HEK293 (cell line): ENCODE data around the gene STAT5B.

Experiments
- CTCF ChIA-PET: fragments of 350-600 bp; formaldehyde crosslinking; extraction: SDS; loops from one replicate; lab custom pipeline; 2021; ENCODE audit warnings: antibody characterized with exemption; lab: Yijun Ruan, JAX
- POLR2A ChIA-PET: fragments of 300-600 bp; formaldehyde crosslinking; extraction: SDS; loops from one replicate; lab custom pipeline; 2020; ENCODE audit warnings: antibody characterized with exemption, inconsistent platforms; lab: Yijun Ruan, JAX
- H3K27ac ChIP-seq: fragments of 200-500 bp; sonication (Bioruptor generic); 2 replicates; pipeline ENCODE4 v1.5.1; 2014; ENCODE audit warnings: low read depth, low read length, control low read depth, inconsistent platforms; ENCODE audit errors: extremely low read depth
- H3K36me3 ChIP-seq, 2 experiments: fragments of 200-500 bp in 1 of 2; sonication (Bioruptor generic) in 1 of 2; 1 replicate in 1 of 2; 2 replicates in 1 of 2; pipeline ENCODE4 v1.5.1; 2014 to 2017; ENCODE audit warnings: inconsistent platforms in 2 of 2, low read length in 2 of 2; ENCODE audit not compliant: control insufficient read depth in 2 of 2, insufficient read depth in 1 of 2
- H3K4me1 ChIP-seq: fragments of 200-500 bp; sonication (Bioruptor generic); 2 replicates; pipeline ENCODE4 v1.5.1; 2014; ENCODE audit warnings: mild to moderate bottlenecking, low read length, inconsistent platforms; ENCODE audit not compliant: control insufficient read depth, insufficient read depth
- H3K4me3 ChIP-seq: 2 replicates; pipeline ENCODE4 v1.5.1; 2011; ENCODE audit warnings: low read depth, mild to moderate bottlenecking, control low read depth, low read length, moderate library complexity
- H3K9me3 ChIP-seq: fragments of 200-500 bp; sonication (Bioruptor generic); 2 replicates; pipeline ENCODE4 v1.5.1; 2014; ENCODE audit warnings: low read depth, low read length, inconsistent platforms; ENCODE audit not compliant: control insufficient read depth, insufficient read depth
- GLIS2 ChIP-seq: fragments of 450-650 bp; formaldehyde crosslinking; IDR thresholded peaks from 2 replicates; pipeline ENCODE4 v1.5.1; 2016; ENCODE audit warnings: missing biosample characterization, missing genetic modification characterization
- HOXD13 ChIP-seq: sonication (generic); formaldehyde crosslinking; IDR thresholded peaks from 2 replicates; pipeline ENCODE4 v1.8.0; 2022; ENCODE audit warnings: missing genetic modification reagents, borderline replicate concordance
- REPIN1 ChIP-seq: fragments of 450-650 bp; formaldehyde crosslinking; IDR thresholded peaks from 2 replicates; pipeline ENCODE4 v1.5.1; 2017; ENCODE audit warnings: missing biosample characterization, missing genetic modification characterization, low read depth
- SCRT1 ChIP-seq: fragments of 450-650 bp; formaldehyde crosslinking; IDR thresholded peaks from 2 replicates; pipeline ENCODE4 v1.5.1; 2016; ENCODE audit warnings: missing biosample characterization, missing genetic modification characterization, borderline replicate concordance
- SP7 ChIP-seq: fragments of 450-650 bp; formaldehyde crosslinking; IDR thresholded peaks from 2 replicates; pipeline ENCODE4 v1.5.1; 2016; ENCODE audit warnings: missing biosample characterization, missing genetic modification characterization
- ZBTB20 ChIP-seq: fragments of 450-650 bp; formaldehyde crosslinking; IDR thresholded peaks from 2 replicates; pipeline ENCODE4 v1.5.1; 2016; ENCODE audit warnings: missing biosample characterization, missing genetic modification characterization
- ZBTB7A ChIP-seq: fragments of 450-650 bp; formaldehyde crosslinking; IDR thresholded peaks from 2 replicates; pipeline ENCODE4 v1.5.1; 2016; ENCODE audit warnings: low read depth, missing biosample characterization, missing genetic modification characterization
- ZEB2 ChIP-seq: fragments of 450-650 bp; formaldehyde crosslinking; IDR thresholded peaks from 2 replicates; pipeline ENCODE4 v1.5.1; 2016; ENCODE audit warnings: missing biosample characterization, missing genetic modification characterization
- ZFHX2 ChIP-seq: fragments of 450-650 bp; formaldehyde crosslinking; conservative IDR thresholded peaks from 2 replicates; pipeline ENCODE4 v1.5.1; 2016; ENCODE audit warnings: missing biosample characterization, missing genetic modification characterization
- ZFP69B ChIP-seq: fragments of 450-650 bp; formaldehyde crosslinking; IDR thresholded peaks from 2 replicates; pipeline ENCODE4 v1.5.1; 2016; ENCODE audit warnings: missing biosample characterization, missing genetic modification characterization
- ZIC2 ChIP-seq: fragments of 450-650 bp; formaldehyde crosslinking; IDR thresholded peaks from 2 replicates; pipeline ENCODE4 v1.5.1; 2016; ENCODE audit warnings: missing biosample characterization, missing genetic modification characterization
- ZNF184 ChIP-seq: fragments of 450-650 bp; IDR thresholded peaks from 2 replicates; pipeline ENCODE4 v1.5.1; 2018; ENCODE audit warnings: missing biosample characterization, mild to moderate bottlenecking, missing genetic modification characterization
- ZNF19 ChIP-seq: fragments of 450-650 bp; formaldehyde crosslinking; IDR thresholded peaks from 2 replicates; pipeline ENCODE4; 2016; ENCODE audit warnings: missing biosample characterization, missing genetic modification characterization, low read depth
- ZNF2 ChIP-seq: fragments of 450-650 bp; formaldehyde crosslinking; IDR thresholded peaks from 2 replicates; pipeline ENCODE4 v1.5.1; 2016; ENCODE audit warnings: missing biosample characterization, missing genetic modification characterization
- ZNF341 ChIP-seq: fragments of 450-650 bp; formaldehyde crosslinking; IDR thresholded peaks from 2 replicates; pipeline ENCODE4; 2016; ENCODE audit warnings: low read depth, missing biosample characterization, missing genetic modification characterization
- ZNF558 ChIP-seq: fragments of 450-650 bp; formaldehyde crosslinking; IDR thresholded peaks from 2 replicates; pipeline ENCODE4 v1.5.1; 2016; ENCODE audit warnings: missing biosample characterization, missing genetic modification characterization
- ZNF777 ChIP-seq: fragments of 450-650 bp; formaldehyde crosslinking; IDR thresholded peaks from 2 replicates; pipeline ENCODE4 v1.5.1; 2017; ENCODE audit warnings: missing biosample characterization, missing genetic modification characterization, borderline replicate concordance
- TF ChIP-seq, protein P1 (sequence below): fragments of 450-650 bp; formaldehyde crosslinking; IDR thresholded peaks from 2 replicates; pipeline ENCODE4 v1.5.1; 2016; ENCODE audit warnings: missing biosample characterization, missing genetic modification characterization
- TF ChIP-seq, protein P2 (sequence below): fragments of 450-650 bp; formaldehyde crosslinking; IDR thresholded peaks from 2 replicates; pipeline ENCODE4 v1.5.1; 2016; ENCODE audit warnings: missing biosample characterization, missing genetic modification characterization
- TF ChIP-seq, protein P3 (sequence below): fragments of 450-650 bp; formaldehyde crosslinking; IDR thresholded peaks from 2 replicates; pipeline ENCODE4 v1.5.1; 2016; ENCODE audit warnings: missing biosample characterization, missing genetic modification characterization
- TF ChIP-seq, protein P4 (sequence below): fragments of 450-650 bp; formaldehyde crosslinking; optimal IDR thresholded peaks from 2 replicates; pipeline ENCODE3; 2016; ENCODE audit warnings: missing biosample characterization, mild to moderate bottlenecking, missing genetic modification characterization
- TF ChIP-seq, protein P5 (sequence below): fragments of 450-650 bp; formaldehyde crosslinking; IDR thresholded peaks from 2 replicates; pipeline ENCODE4 v1.5.1; 2016; ENCODE audit warnings: missing biosample characterization, missing genetic modification characterization

The STAT5B gene

DNA sequence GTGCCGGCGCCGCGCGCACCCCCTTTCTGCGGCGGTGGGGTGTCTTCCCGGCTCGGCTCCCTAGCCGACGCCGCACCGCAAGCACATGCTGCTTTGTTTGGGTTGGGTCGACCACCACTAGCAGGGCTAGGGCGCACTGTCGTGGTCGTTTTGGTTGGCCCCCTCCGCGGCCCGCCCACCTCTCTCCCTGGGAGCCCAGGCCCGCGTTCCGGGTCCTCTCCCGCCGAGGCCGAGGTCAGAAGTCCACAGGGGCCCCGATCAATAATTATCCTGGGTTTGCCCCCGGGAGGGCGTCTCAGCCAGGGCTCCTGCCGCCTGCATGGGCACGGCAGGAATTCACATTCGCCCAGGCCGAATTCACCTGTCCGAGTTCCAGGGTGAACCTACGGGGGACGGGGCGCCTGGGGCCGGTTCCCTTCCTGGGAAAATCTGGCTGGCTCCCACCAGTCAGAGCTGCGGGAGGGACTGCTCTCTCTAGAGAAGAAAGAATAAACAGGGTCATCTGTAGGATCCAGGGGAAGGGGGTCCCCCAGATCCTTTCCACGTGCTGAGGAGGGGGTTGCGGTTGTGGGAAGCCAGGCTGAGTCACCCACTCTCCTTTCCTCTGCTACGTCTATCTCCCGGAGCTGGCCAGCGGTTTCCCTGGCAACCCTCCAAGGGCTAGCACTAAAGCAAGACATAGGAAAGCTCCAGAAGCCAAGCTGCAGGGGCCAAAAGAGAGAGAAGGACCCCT, 584 bp upstream of the STAT5B start (continued):
- peak; percentile 40; the same call in 1 of the 2 replicates for TF ChIP-seq ZNF341 (tag by site-specific recombination)
- peak; percentile 49; the same call in 1 of the 2 replicates for TF ChIP-seq SP7 (tag by site-specific recombination)
- no peak for TF ChIP-seq ZBTB7A
- no peak for TF ChIP-seq ZNF19 (tag by site-specific recombination)
- TF ChIP-seq, protein P1, sequence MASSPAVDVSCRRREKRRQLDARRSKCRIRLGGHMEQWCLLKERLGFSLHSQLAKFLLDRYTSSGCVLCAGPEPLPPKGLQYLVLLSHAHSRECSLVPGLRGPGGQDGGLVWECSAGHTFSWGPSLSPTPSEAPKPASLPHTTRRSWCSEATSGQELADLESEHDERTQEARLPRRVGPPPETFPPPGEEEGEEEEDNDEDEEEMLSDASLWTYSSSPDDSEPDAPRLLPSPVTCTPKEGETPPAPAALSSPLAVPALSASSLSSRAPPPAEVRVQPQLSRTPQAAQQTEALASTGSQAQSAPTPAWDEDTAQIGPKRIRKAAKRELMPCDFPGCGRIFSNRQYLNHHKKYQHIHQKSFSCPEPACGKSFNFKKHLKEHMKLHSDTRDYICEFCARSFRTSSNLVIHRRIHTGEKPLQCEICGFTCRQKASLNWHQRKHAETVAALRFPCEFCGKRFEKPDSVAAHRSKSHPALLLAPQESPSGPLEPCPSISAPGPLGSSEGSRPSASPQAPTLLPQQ (tag by site-specific recombination), result 0 out of 2 replicates have a peak, but pooled peaks have one; percentile 15
- TF ChIP-seq GLIS2 (tag by site-specific recombination), result peak; percentile 94
- TF ChIP-seq ZEB2 (tag by site-specific recombination), result peak; percentile 34; the same call in 1 of the 2 replicates
- TF ChIP-seq ZIC2 (tag by site-specific recombination), result peak; percentile 99
- no peak for TF ChIP-seq REPIN1 (tag by site-specific recombination)
- TF ChIP-seq SCRT1 (tag by site-specific recombination), result no peak
- TF ChIP-seq HOXD13 (CRISPR knock-in tag), result no peak
- TF ChIP-seq, protein P2, sequence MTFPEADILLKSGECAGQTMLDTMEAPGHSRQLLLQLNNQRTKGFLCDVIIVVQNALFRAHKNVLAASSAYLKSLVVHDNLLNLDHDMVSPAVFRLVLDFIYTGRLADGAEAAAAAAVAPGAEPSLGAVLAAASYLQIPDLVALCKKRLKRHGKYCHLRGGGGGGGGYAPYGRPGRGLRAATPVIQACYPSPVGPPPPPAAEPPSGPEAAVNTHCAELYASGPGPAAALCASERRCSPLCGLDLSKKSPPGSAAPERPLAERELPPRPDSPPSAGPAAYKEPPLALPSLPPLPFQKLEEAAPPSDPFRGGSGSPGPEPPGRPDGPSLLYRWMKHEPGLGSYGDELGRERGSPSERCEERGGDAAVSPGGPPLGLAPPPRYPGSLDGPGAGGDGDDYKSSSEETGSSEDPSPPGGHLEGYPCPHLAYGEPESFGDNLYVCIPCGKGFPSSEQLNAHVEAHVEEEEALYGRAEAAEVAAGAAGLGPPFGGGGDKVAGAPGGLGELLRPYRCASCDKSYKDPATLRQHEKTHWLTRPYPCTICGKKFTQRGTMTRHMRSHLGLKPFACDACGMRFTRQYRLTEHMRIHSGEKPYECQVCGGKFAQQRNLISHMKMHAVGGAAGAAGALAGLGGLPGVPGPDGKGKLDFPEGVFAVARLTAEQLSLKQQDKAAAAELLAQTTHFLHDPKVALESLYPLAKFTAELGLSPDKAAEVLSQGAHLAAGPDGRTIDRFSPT (tag by site-specific recombination), result 0 out of 2 replicates have a peak, but pooled peaks have one; percentile 31
- peak; percentile 75 for TF ChIP-seq ZNF777 (tag by site-specific recombination)

DNA sequence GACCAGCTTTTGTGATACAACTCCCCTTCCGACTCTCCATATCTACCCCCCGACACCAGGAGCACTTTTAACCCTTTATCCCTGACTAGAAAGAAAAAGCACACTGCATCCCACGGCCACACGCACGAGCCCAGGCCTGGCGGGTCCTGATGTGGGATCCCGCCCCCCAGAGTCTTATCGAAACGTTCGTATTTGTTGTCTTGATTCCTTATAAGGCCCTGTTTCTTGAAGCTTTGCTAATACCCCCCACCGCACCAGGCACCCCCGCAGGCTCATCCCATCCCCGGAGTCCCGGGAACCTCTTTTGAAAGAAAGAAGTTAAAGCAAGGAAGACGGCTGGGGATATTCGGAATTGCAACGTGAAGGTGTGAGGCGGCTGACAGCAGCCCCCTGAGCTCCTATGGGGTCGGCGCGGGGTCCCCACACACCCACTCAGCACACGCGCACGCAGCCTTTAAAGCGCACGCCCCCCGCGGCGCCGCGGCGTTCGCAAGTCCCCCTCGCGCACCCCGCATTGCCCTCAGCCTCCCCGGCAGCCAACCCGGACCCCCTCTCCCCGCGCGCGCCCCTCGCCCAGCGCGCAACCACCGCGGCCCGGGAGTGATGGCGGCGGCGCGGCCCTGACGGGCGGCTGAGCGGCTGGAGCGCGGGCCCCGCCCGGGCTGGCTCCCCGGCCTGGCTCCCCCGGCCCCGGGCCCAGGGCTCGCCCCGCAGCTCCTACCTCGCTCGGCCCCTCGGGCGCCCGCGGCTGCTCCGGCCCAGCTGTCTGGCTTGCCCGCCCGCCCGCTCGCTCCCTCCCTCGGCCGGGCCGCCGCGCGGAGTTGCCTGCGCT, 448 bp downstream of the STAT5B start:
- no peaks in the 10 kb centered on the region for H3K36me3 ChIP-seq
- no peaks in the 10 kb centered on the region for H3K9me3 ChIP-seq
- POLR2A ChIA-PET, result interaction anchor here (0.6 to 1.7 kb wide), 8 partner anchors 24 to 545 kb away, joined by 3 to 11 read pairs (median 4); no protein-coding TSS in a partner anchor
- H3K4me1 ChIP-seq, result peaks cover 41% of the 10 kb centered on the region
- H3K27ac ChIP-seq, result peak overlapping the region; percentile 85; the same call in 1 of the 2 replicates
- CTCF ChIA-PET, result interaction anchor here (0.7 to 1.8 kb wide), 4 partner anchors 39 to 569 kb away, joined by 3 to 9 read pairs (median 4); no protein-coding TSS in a partner anchor
- H3K4me3 ChIP-seq, result peak overlapping the region; percentile 84
- TF ChIP-seq ZFHX2 (tag by site-specific recombination) (peak; percentile 42), ZNF558 (tag by site-specific recombination) (no peak), ZNF341 (tag by site-specific recombination) (peak; percentile 90), ZBTB20 (tag by site-specific recombination) (peak; percentile 69), ZFP69B (tag by site-specific recombination) (0 out of 2 replicates have a peak, but pooled peaks have one; percentile 11), ZNF184 (tag by site-specific recombination) (0 out of 2 replicates have a peak, but pooled peaks have one; percentile 9), ZIC2 (tag by site-specific recombination) (peak; percentile 64), GLIS2 (tag by site-specific recombination) (peak; percentile 93), ZNF2 (tag by site-specific recombination) (0 out of 2 replicates have a peak, but pooled peaks have one; percentile 51)
- TF ChIP-seq, protein P3, sequence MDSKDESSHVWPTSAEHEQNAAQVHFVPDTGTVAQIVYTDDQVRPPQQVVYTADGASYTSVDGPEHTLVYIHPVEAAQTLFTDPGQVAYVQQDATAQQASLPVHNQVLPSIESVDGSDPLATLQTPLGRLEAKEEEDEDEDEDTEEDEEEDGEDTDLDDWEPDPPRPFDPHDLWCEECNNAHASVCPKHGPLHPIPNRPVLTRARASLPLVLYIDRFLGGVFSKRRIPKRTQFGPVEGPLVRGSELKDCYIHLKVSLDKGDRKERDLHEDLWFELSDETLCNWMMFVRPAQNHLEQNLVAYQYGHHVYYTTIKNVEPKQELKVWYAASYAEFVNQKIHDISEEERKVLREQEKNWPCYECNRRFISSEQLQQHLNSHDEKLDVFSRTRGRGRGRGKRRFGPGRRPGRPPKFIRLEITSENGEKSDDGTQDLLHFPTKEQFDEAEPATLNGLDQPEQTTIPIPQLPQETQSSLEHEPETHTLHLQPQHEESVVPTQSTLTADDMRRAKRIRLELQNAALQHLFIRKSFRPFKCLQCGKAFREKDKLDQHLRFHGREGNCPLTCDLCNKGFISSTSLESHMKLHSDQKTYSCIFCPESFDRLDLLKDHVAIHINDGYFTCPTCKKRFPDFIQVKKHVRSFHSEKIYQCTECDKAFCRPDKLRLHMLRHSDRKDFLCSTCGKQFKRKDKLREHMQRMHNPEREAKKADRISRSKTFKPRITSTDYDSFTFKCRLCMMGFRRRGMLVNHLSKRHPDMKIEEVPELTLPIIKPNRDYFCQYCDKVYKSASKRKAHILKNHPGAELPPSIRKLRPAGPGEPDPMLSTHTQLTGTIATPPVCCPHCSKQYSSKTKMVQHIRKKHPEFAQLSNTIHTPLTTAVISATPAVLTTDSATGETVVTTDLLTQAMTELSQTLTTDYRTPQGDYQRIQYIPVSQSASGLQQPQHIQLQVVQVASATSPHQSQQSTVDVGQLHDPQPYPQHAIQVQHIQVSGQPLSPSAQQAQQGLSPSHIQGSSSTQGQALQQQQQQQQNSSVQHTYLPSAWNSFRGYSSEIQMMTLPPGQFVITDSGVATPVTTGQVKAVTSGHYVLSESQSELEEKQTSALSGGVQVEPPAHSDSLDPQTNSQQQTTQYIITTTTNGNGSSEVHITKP (tag by site-specific recombination), result peak; percentile 58
- TF ChIP-seq, protein P4, sequence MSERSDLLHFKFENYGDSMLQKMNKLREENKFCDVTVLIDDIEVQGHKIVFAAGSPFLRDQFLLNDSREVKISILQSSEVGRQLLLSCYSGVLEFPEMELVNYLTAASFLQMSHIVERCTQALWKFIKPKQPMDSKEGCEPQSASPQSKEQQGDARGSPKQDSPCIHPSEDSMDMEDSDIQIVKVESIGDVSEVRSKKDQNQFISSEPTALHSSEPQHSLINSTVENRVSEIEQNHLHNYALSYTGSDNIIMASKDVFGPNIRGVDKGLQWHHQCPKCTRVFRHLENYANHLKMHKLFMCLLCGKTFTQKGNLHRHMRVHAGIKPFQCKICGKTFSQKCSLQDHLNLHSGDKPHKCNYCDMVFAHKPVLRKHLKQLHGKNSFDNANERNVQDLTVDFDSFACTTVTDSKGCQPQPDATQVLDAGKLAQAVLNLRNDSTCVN (tag by site-specific recombination), result peak; percentile 67
- TF ChIP-seq, protein P5, sequence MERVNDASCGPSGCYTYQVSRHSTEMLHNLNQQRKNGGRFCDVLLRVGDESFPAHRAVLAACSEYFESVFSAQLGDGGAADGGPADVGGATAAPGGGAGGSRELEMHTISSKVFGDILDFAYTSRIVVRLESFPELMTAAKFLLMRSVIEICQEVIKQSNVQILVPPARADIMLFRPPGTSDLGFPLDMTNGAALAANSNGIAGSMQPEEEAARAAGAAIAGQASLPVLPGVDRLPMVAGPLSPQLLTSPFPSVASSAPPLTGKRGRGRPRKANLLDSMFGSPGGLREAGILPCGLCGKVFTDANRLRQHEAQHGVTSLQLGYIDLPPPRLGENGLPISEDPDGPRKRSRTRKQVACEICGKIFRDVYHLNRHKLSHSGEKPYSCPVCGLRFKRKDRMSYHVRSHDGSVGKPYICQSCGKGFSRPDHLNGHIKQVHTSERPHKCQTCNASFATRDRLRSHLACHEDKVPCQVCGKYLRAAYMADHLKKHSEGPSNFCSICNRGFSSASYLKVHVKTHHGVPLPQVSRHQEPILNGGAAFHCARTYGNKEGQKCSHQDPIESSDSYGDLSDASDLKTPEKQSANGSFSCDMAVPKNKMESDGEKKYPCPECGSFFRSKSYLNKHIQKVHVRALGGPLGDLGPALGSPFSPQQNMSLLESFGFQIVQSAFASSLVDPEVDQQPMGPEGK (tag by site-specific recombination), result peak; percentile 81
